Hematopoietic multipotent progenitor cell treated with erythropoietin and hydrocortisone succinate and interleukin-3 and kit ligand, for 4 days (in vitro differentiated cells): ENCODE results near the gene SCD5.

Experiments
- DNase-seq: peaks from one replicate; pipeline ENCODE4 v3.0.0-alpha.2; 2015

SCD5 gene

GRCh38 chr4:82792912-82793649, 5.5 kb downstream of the SCD5 start:
- DNase-seq, result no peak

GRCh38 chr4:82791179-82791578, 7.4 kb downstream of the SCD5 start:
- DNase-seq, result no peak

- no peak for DNase-seq
Observed at GRCh38 chr4:82790060-82790660, 8.4 kb downstream of the SCD5 start.

- DNase-seq, result no peak
Observed at GRCh38 chr4:82789025-82789776, 9.4 kb downstream of the SCD5 start.

- DNase-seq, result no peak
Observed at GRCh38 chr4:82787342-82787741, 11.3 kb downstream of the SCD5 start.

- no peak for DNase-seq
Observed at GRCh38 chr4:82786828-82787227, 11.8 kb downstream of the SCD5 start.

GRCh38 chr4:82785611-82786400, 12.8 kb downstream of the SCD5 start:
- no peak for DNase-seq

- DNase-seq, result peak; percentile 69
Observed at GRCh38 chr4:82784681-82785610, 13.7 kb downstream of the SCD5 start.

- DNase-seq, result no peak
Observed at GRCh38 chr4:82782626-82783345, 15.8 kb downstream of the SCD5 start.

GRCh38 chr4:82780752-82781231, 17.8 kb downstream of the SCD5 start:
- DNase-seq, result peak; percentile 90

GRCh38 chr4:82780170-82780751, 18.3 kb downstream of the SCD5 start:
- DNase-seq, result no peak

GRCh38 chr4:82779032-82779431, 19.6 kb downstream of the SCD5 start:
- DNase-seq, result no peak

- no peak for DNase-seq
Observed at GRCh38 chr4:82777857-82778525, 20.6 kb downstream of the SCD5 start.

- DNase-seq, result no peak
Observed at GRCh38 chr4:82776925-82777542, 21.6 kb downstream of the SCD5 start.

- DNase-seq, result no peak
Observed at GRCh38 chr4:82775243-82775642, 23.4 kb downstream of the SCD5 start.

GRCh38 chr4:82774711-82775171, 23.9 kb downstream of the SCD5 start:
- no peak for DNase-seq

GRCh38 chr4:82773057-82773456, 25.5 kb downstream of the SCD5 start:
- no peak for DNase-seq

GRCh38 chr4:82770607-82771006, 28.0 kb downstream of the SCD5 start:
- no peak for DNase-seq

GRCh38 chr4:82765134-82765533, 33.5 kb downstream of the SCD5 start:
- no peak for DNase-seq

GRCh38 chr4:82761229-82761628, 37.4 kb downstream of the SCD5 start:
- DNase-seq, result no peak
